Right forelimb (tissue), 1 donor: Measurements from ENCODE around the gene CFI.
A peak's percentile ranks its signal among the peaks of the same experiment; 100 is the strongest.

Experiments
- DNase-seq: peaks from one replicate; pipeline ENCODE4 v3.0.0-alpha.2; 2018

Gene CFI

DNA sequence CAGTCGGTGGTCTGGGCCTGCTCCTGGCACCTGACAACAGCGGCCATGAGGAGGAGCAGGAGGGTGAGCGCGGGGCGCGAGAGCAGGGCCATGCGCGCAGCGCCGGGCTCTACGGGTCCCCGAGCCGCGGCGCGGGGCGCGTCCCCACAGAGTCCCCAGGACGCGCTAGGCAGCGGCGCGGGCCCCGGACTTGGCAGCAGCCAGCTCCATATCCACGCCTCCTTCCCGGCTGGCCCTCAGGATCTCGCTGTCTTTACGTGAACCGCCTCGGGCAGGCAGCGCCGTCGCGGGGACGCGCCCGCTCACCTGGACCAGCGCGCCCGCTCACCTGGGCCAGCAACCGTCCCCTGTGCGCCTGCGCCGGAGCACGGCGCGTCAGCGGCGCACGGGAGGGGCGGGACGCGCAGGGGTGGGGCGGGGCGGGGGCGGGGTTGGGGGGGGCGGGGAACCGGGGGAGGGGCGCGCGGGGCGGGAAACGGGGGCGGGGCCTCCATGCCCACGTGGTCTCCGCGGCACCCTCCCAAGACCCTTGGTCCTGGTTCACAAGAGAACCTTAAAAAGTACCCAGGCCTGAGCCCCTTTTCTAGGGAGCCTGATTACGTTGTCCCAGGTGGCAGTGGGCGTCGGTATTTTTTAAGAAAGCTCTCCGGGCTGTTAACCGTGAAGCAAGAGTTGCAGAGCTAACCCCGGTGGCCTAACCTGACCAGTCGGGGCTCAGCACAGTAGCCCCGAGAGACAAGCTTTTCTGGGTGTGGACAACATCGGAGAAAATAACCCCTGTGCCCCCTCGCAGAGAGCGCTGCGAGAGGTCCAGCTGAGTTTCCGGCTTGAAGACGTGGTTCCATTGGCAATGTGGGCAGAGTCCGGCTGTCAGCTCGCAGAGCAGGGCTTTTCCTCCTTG, 71.8 kb downstream of the CFI start, which contains the start of gene PLA2G12A:
Gene PLA2G12A (minus strand): TSS at position 353 of the 901 bp plus-strand sequence. CDS start 261 bp downstream, at position 92.
- peak; percentile 90 for DNase-seq

DNA sequence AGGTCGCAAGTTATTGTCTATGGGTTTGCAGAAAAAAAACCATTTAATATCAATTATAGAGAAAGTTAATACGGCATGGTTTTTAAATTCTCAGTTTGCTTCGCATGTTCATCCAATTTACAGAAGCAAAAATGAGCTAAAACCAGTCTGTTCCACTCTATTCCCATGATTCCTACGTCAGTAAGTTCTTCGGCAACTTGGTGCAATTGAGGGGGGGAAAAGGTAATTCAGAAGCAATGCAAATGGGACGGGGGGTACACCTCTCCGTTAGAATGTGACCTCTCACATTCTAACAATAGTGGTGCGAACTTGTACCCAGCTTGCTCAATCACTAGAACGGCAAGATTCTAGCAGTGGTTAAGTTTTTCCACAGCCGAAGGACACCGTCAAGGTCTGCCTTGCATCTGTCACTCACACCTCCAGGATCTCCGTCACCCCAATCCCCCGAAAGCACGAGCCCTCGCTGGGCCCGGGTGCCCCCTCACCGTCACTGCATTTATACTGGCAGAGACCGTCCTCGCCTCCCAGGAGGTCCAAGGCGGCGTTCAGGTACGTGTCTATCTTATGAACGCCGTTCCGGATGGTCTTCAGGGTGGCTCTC, 72.6 kb downstream of the CFI start:
- no peak for DNase-seq

DNA sequence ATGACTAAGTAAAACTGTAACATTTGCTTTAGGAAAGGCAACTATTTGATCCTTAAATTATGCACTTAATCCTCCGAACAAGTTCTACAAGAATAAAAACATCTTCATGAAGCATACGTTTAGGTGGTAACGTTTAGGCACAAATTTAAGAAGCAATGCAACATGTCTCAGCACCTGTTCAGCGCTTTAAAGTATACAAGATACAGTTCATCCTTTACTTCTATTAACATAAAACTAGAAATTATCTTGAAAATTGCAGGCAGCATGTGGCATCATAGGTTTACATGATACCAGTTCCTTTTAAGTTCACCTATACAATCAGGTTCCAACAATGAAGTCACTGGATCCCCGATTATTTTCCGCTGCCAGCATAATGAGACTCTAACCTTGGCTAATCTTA, 73.4 kb downstream of the CFI start:
- no peak for DNase-seq

GRCh38 chr4:109723110-109723509, 78.7 kb downstream of the CFI start:
- DNase-seq: no peak

DNA sequence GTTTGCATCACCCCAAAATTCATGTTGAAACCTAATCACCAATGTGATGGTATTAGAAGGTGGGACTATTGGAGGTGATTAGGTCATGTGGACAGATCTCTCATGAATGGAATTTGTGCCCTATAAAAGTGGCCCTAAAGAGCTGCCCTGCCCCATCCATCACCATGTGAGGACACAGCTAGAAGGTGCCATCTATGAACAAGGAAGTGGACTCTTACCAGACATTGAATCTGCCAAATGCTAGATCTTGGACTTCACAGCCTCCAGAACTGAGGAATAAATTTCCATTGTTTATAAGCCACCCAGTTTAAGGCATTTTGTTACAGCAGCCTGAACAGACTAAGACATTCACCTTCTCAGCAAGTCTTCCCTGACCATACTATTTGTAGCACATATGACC, 79.4 kb downstream of the CFI start:
- DNase-seq: no peak

DNA sequence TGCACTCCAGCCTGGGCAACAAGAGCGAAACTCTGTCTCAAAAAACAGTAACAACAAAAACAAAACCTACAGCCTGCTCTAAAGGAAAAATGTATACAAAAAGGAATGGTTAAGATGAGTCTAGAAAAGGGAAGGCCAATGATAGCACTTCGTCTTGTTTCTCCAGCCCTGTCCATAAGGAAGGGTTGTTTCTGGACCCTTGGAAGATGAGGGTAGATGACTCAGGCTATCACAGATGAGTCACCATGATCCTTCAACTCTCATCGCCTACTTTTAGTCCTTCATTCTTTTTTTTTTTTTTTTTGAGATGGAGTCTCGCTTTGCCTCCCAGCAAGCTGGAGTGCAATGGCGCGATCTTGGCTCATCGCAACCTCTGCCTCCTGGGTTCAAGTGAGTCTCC, 80.8 kb downstream of the CFI start:
- no peak for DNase-seq

DNA sequence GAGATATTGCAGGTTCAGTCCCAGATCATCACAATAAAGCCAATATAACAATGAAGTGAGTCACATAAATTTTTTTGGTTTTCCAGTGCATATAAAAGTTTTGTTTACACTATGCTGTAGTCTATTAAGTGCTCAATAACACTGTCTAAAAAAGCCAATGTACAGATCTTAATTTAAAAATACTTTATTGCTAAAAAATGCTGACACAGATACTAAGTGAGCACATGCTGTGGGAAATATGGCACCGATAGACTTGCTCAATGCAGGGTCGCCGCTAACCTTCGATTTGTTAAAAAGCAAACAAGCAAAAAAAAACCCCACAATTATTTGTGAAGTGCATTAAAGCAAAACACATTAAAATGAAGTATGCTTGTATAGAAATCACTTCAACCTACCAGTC, 82.2 kb downstream of the CFI start:
- no peak for DNase-seq

DNA sequence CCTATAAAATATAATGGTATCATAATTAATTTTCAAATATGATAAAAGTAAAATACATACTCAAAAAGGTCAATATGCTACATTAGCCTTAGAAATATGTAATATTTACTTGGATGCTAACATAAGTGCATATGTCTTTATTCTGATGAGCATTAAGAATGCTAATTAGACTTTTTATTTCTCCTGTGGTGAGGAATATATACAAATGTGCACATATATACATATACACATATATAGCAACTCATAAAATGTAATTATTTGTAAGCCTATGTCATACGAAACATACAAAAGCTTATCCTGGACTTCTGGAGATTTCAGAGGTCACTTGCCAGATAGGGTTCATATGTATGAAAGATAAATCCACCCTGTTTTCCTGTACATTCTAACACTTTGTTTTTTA, 83.0 kb downstream of the CFI start:
- no peak for DNase-seq

GRCh38 chr4:109713500-109713899, 88.3 kb downstream of the CFI start:
- no peak for DNase-seq

- no peak for DNase-seq
Observed at GRCh38 chr4:109708990-109709389, 92.8 kb downstream of the CFI start.

DNA sequence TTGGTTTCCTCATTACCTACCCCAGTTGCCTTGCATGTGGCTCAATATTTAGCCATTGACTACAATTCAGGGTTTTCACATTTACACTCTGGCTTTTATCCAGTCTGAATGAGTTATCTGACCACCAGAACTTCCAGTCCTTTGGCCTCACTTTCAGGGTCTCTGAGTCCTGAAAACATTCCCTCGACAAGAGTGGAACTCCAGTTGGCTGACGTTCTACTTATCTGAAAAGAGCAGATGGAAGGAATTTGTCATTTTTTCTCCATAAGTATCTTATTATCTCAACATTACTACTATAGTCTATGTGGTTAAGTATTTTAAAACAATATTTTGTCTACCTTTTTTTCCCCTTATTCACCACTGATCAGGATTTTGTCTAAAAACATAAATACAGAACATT, 93.4 kb downstream of the CFI start:
- no peak for DNase-seq

DNA sequence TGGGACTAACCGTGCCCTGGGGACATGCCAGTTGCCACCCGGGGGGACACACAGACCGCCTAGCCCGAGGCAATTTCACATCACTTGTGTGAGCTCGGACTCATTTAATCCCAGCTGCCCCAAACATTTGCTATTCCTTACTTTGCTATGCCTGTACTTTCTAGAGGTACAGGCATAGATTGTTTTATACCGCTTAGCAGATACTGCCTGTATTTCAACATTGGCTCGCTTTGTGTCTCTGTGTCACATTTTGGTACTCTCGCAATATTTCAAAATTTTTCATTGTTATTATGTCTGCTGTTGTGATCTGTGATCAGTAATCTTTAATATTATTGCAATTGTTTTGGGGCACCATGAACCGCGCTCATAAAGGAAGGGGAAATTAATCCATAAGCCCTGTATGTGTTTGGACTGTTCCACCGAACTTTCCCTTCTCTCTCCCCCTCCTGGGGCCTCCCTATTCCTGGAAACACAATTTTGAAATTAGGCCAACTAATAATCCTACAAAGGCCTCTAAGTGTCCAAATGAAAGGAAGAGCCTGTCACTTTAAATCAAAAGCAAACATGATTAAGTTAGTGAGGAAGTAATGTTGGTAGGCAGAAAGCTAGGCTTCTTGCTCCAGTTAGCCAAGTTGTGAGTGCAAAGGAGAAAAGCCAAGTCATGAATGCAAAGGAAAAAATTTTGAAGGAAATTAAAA, 98.0 kb downstream of the CFI start:
- no peak for DNase-seq

- peak; percentile 86 for DNase-seq
Observed at GRCh38 chr4:109702950-109703663, 98.7 kb downstream of the CFI start, which contains the start of gene CASP6. Gene CASP6 (minus strand): TSS chr4:109703445. CDS start chr4:109703395, 50 bp downstream.

DNA sequence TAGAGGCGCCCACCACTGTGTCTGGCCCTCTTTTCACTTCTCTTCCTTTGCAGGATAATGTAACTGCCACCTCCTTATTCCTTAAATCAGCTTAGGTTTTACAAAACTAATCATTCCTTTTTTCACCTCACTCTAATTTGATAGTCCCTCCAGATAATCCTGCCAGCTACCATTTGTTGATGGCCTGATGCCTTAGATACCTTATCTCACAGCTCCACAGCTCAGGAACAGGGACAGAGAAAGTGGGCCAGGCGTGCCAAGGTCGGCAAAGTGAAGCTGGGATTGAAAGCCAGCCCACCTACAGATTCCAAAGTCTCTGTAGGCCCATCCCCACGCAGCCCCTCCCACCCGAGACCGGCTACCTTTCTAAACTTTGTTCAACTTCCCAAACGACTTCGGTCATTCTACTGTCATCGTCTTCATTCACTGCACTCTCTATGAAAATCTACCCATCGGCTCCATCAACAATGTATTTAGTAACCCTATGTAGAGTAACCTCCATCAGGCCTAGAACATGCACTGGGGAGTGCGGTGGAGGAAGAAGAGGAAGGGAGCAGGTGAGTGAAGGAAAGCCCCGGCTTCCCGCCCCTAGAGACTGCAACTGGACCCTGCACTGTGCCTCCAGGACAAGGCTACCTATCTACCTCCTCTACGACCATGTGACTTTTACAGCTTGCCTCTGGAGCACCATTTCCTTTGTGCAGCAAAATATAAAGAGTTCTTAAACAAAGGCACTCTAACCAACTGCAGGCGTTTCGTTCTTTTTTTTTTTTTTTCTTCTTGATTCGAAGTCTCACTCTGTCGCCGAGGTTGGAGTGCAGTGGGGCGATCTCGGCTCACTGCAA, 100.0 kb downstream of the CFI start:
- no peak for DNase-seq

- no peak for DNase-seq
Observed at GRCh38 chr4:109699553-109700225, 102.1 kb downstream of the CFI start.

- DNase-seq: no peak
Observed at GRCh38 chr4:109698656-109699055, 103.1 kb downstream of the CFI start.

- DNase-seq: no peak
Observed at GRCh38 chr4:109691411-109691920, 110.3 kb downstream of the CFI start.
